NCI-H524 treated with DMSO at 0.1 percent for 48 hours (cell line): Measurements from ENCODE around the gene POU2F3.
A peak's percentile ranks its signal among the peaks of the same experiment; 100 is the strongest.

Experiments
- DNase-seq: peaks from one replicate; lab custom pipeline; 2025; lab: John Stamatoyannopoulos, UW

The POU2F3 gene

DNA sequence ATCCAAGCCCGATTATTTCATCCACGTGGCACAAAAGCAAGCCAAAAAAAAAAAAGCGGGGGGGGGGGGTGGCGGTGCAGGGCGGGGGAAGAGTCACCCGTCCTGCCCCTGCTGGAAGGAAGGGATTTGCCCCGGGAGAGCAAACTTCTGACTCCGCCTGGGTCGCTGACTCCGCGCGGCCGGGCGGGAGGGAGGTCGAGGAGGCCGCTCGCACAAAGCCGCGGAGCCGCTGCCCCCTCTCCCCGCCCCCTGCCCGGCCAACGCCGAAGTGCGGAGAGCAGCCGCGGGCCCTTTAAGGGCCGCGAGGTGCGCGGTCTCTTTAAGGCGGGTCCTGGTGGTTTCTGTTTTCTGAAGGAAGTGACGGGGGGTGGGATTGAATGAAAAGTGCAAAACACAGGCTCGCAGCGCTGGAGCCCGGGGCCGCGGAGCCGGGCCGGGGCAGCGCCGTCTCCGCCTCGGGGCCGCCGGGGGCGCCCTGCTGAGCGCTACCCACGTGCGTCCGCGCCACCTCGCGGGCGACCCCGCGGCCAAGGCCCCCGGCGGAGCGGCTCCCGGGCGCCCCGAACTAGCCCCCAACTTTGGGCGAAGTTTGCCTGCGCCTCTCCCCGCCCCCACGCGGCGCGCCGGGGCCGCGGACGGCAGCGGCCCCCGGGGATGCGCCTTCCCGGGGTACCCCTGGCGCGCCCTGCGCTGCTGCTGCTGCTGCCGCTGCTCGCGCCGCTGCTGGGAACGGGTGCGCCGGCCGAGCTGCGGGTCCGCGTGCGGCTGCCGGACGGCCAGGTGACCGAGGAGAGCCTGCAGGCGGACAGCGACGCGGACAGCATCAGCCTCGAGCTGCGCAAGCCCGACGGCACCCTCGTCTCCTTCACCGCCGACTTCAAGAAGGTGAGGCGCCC, 29.1 kb upstream of the POU2F3 start, which contains the start of gene OAF:
OAF (plus strand) TSS at position 407 of the 896 bp plus-strand sequence; CDS start at position 655, 248 bp downstream.
- DNase-seq, result no peak

DNA sequence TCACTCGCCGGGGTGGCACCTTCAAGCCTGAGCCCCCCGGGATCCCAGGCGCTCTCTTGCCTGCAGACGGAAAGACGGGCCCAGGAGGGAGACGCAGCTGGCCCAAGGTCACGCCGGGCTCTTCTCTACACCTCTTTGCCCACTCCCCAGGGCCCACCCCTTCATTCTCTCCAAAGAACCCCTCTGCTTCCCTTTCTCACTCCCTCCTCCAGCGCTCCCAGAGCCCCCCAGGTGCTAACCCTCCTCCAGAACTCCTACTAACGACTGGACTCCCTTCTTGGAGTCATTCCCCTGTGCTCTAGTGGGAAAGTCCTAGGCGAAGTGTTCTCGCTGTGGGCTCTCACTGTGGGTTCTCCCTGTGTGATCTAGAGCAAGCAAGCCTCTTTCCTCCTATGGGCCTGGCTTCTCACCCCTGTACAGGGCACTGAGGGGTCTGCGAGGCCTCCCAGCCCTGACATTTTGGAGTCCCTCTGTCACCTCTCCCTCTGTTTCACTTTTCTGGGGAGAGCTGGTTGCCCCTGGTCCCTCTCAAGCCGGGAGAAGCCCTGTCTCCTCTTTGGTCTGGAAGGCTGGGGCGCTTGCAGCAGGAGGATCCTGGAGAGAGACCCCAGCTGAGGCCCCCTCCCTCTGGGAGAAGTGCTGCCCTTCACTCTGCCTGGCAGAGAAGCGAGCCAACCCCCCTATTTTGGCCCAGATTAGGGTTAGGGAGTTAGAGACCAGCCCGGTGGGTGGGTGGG, 28.2 kb upstream of the POU2F3 start:
- DNase-seq, result no peak

GRCh38 chr11:120212259-120212878, 27.6 kb upstream of the POU2F3 start:
- DNase-seq, result no peak

DNA sequence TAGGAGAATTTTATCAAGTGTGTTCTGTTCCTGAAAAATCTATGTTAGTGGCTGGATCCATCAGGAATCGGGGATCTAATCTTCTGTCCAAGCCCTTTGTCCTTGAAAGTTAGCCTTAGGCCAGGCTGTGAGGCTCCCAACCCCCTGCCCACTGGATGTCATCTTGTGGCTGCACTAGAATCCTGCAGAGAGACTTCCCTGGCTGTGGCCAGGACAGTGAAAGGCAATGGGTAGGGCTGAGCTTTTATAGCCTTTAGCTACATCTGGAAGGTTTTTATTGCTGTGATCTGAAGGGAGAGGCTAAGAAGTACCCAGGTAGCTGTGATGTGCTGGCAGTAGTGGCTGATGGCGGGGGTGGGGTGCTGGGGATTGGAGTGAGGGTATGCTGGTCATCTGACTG, 27.0 kb upstream of the POU2F3 start:
- DNase-seq, result no peak

DNA sequence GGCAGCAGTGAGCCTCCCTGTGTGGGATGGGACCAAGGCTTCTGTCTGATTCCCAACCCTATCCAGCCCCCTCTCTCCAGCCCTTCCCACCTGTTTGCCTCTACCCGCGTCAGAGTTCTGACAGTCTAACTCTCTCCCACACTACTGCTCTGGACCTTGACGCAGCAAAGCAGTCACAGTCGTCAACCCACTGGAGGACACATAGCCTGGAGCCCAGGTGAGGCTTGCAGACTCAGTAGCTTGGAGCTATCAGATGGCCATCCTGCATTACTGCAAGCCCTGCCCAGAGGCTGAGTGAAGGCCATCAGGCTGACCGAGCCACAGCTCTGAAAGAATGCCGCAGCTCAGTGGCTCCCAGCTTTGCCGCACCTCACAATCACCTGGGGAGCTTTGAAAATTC, 25.4 kb upstream of the POU2F3 start:
- no peak for DNase-seq

DNA sequence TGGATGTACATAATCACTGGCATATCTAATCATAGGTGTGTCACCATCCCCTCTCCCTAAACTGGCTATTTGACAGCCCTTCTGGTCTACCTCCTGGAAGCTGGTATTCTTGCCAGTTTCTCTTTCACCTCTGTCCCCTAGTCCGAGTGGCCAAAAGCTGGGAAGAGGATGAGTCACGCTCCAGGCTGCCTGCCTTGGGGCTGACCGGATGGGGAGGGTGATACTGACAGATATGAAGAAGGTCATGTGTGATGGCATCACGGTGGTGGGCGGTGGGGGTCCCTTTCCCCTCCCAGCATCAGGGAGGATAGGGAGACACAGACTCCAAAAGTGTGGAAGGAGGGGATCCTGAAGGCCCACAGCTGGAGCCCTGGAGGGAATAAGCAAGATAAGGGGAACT, 24.3 kb upstream of the POU2F3 start:
- no peak for DNase-seq

DNA sequence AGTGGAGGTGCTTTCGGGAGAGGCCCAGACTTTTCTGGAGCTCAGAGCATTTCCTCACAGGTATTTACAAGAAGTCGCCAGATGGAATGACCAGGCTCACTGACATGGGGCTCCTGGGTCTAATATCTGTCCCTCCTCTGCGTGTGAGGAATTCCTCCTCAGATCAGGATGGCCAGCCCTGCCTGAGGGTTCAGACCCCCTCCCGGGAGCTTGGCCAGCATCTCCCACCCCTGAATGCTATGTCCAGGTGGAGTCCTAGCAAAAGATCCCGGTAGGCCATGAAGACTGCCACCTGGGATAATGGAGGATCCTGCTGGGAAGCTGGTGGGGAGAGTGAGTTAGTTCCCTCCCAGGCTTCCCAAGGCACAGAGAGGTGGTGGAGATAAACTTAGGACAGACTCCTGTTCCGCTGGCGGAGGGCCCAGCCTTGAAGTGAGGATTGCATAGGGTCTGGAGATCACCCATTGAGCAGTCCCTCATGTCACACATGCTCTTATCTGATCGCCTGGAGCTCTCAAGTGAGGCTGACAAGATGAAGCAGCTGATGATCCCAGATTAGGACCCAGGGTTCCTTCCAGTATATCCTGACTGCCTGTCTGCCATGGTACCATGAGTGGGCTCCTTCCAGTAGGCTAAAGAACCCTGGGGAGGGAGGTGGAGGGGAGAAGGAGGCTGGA, 23.4 kb upstream of the POU2F3 start:
- DNase-seq, result no peak

- DNase-seq, result no peak
These were observed 22.4 kb upstream of the POU2F3 start for GRCh38 chr11:120217526-120217925.

GRCh38 chr11:120217941-120218694, 21.8 kb upstream of the POU2F3 start:
- no peak for DNase-seq

- DNase-seq, result no peak
These were observed 21.3 kb upstream of the POU2F3 start for GRCh38 chr11:120218695-120219033.

DNA sequence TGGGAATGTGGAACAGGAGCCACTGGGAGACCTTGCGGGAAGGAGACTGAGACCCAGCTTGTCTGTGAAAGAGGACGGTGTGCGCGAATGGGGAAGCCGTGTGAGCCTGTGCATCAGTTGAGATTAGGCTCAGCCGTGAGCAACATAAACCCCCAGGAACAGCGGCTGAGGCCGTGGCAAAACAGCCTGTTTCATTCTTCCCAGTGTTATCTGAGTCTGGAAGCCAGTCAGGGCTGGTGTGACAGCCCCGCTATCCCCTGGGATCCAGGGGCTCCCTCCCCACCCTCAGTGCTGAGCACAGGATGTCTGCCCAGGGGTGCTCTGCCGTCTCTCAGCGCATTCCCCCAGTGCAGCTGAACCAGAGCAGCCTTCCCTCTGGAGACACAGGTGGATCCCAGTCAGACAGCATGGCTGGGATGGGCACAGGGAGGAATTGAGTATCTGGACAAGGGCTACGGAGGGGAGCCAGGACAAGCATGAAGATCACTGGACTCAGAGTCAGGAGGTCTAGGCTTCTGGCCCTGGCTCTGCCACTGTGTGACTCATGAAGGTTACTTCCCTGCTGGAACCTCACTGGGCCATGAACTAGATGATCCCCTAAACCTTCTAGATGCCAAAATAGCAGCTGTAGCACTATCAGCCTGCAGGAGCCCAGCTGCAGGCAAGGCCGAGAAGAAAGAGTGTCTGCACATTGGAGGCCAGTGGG, 20.6 kb upstream of the POU2F3 start:
- no peak for DNase-seq

DNA sequence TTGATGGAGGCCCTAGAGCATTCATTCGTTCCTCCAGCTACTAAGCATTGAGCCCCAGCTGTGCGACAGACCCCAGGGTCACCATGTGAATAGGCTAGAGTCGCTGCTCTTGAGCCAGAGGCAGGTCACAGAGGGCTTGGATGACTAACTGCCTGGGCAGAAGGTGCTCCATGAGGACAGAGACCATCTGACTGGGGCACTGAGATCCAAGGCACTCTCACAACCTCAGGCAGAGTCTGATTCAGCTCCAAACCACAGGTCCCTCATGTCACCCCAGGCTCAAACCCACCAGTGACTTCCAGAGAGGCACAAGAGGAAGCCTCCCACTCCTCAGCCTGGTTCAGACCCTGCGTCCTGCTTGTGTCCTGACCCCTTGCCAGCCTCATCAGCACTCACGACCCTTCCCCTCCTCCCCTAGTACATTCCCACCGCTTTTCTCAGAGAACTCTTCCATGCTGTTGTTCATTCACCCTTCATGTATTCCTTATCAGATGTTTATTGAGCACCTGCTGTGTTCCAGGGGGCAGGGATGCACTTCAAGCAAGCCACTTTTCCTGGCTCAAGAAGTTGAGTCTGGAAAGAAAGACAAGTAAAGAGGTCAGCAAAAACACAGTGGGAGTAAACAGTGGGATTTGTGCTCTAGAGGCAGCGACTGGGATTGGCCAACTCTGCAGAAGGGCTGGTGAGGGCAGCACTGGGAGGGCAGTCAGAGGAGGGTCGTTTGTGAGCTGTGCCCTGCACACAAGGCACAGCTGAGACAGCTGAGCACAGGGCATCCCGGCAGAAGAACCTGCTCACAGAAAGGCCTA, 19.8 kb upstream of the POU2F3 start:
- DNase-seq, result no peak

DNA sequence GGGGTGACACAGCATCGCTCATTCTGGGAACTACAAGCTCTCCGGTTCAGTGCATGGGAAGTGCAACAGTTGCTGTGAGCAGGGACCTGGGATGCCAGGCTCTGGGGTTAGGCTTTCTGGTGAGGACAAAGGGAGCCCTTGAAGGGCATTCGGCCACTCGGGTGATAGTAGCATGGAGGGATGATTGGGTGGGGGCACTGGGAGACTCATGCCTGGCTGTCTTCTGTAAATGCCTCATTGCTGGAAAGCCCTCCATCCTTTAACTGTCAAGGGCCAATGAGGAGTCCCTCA, 19.2 kb upstream of the POU2F3 start:
- DNase-seq, result no peak

DNA sequence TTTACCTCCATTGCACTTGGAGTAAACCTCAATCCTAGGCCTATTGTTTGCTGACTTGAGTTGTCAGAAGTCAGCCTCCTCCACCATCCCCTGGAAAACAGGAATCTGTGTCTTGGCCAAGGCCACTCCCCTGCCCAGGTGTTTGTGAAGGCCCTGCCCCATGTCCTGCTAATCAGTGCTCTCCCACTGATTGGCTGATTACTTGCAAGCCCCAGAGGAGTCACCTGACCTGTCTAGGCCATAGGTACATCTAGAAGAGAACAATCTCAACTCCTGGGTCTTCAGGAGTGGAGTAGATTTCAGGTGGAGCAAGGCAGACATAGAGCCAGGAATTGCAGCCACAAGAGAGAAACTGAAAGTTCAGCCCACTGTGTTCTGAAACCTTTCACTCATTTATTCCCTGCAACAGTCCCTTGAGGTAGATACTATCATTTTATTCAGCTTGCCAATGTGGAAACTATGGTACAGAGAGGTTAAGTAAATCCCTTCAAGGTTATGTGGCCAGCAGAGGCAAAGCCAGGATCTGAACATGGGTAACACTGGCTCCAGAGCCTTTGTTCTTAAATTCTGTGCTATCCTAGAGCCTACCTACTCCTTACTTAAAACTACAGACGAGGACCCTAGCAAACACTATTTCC, 18.7 kb upstream of the POU2F3 start:
- DNase-seq, result no peak

DNA sequence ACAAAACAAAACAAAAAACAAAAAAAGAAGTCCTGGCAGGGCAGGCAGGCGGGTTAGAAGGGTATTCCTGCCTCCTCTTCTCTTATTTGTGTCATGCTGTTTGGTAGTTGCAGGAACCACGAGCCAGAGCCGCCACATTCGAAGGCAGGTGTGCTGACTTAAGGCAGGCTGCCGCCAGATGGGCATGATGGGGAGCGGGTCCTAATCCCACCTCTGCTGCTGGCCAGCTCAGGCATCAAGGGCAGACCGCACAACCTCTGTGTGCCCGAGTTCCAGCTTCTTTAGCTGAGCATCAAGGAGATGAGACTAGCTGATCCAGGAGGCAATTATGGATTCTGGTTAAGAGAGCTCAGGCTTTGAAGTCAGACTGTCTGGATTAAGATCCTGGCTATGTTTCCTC, 17.0 kb upstream of the POU2F3 start:
- DNase-seq, result peak; percentile 48

- DNase-seq, result no peak
These were observed 16.1 kb upstream of the POU2F3 start for GRCh38 chr11:120223793-120224192.

- DNase-seq, result no peak
These were observed 15.6 kb upstream of the POU2F3 start for GRCh38 chr11:120224361-120224760.

- no peak for DNase-seq
These were observed 14.7 kb upstream of the POU2F3 start for GRCh38 chr11:120224972-120225909.

- no peak for DNase-seq
These were observed 13.7 kb upstream of the POU2F3 start for GRCh38 chr11:120226242-120226641.
